Stomach (tissue), 9 donors: ENCODE measurements around the gene SOX8. TPM values are rescaled to one million over a fixed set of nuclear protein-coding genes. Genes with fewer than 3 reads are reported as not detected.

Experiments
- DNase-seq, 2 donors: peaks; one replicate each; pipeline versions ENCODE4 v3.0.0 to v3.0.0-alpha.2; 2013 to 2019
- H3K27ac ChIP-seq, 5 donors: fragments of 200-600 bp in 4 of 5; sonication (generic) in 4 of 5; one replicate each; pipeline ENCODE4 v1.5.1; 2013 to 2019; ENCODE audit warnings: mild to moderate bottlenecking in 1 of 5, moderate library complexity in 1 of 5
- H3K27me3 ChIP-seq, 3 donors: fragments of 200-600 bp; sonication (generic); one replicate each; pipeline ENCODE4 v1.5.1; 2017 to 2019; ENCODE audit warnings: mixed run types in 1 of 3
- H3K36me3 ChIP-seq, 4 donors: fragments of 200-600 bp; sonication (generic); 1 replicate in 3 of 4; 2 replicates in 1 of 4; pipeline ENCODE4 v1.5.1; 2016 to 2019
- H3K4me1 ChIP-seq, 4 donors: fragments of 200-600 bp; sonication (generic); one replicate each; pipeline ENCODE4 v1.5.1; 2016 to 2019
- H3K4me3 ChIP-seq, 4 donors: fragments of 200-600 bp; sonication (generic) in 3 of 4; one replicate each; pipeline ENCODE4 v1.5.1; 2016 to 2019; ENCODE audit warnings: mild to moderate bottlenecking in 1 of 4
- H3K9me3 ChIP-seq, 4 donors: fragments of 200-600 bp; sonication (generic); one replicate each; pipeline ENCODE4 v1.5.1; 2016 to 2019
- EP300 ChIP-seq: sonication (generic); formaldehyde crosslinking; IDR thresholded peaks from one replicate; pipeline ENCODE4 v1.6.1; 2017; ENCODE audit warnings: antibody characterized with exemption
- POLR2A ChIP-seq, 4 donors: fragments of 450-650 bp; IDR thresholded peaks; one replicate each; pipeline ENCODE4 v1.6.1; 2016; ENCODE audit warnings: antibody characterized with exemption in 4 of 4, control low read depth in 2 of 4, mild to moderate bottlenecking in 1 of 4, moderate library complexity in 1 of 4
- POLR2AphosphoS5 ChIP-seq, 3 donors: sonication (generic); formaldehyde crosslinking; IDR thresholded peaks; one replicate each; pipeline ENCODE4 v1.6.1; 2016; ENCODE audit warnings: antibody characterized with exemption in 3 of 3
- WGBS, 5 donors: extraction: QIAGEN DNeasy Blood & Tissue Kit in 3 of 5; methylation state at CpG; one replicate each; pipeline versions ENCODE4 v1.1.5 to v1.1.7; 2013 to 2018; 5-methylcytosine and 5-hydroxymethylcytosine counted together
- intact Hi-C: fragments of 100-400 bp; cut with DNase I; formaldehyde crosslinking; loops from one replicate; pipeline ENCODE4 v1.15.1; 2023; ENCODE audit warnings: low total_unique reads
- polyA plus RNA-seq, 3 donors: library from polyadenylated mRNA; stranded (reverse); fragments of 200-250 nt; gene quantifications; one replicate each; pipeline ENCODE4 v1.2.3, GENCODE V29; 2013
- total RNA-seq, 5 donors: library from RNA; depleted of rRNA; stranded (reverse); fragments of >200 nt; gene quantifications; one replicate each; pipeline versions ENCODE4 v1.1.0 to v1.2.3, GENCODE V29; 2014 to 2016
- TF ChIP-seq, protein P1 (sequence below), 7 experiments: fragments of 450-650 bp in 4 of 7; fragments of 200-600 bp in 3 of 7; sonication (generic) in 3 of 7; IDR thresholded peaks; one replicate each; pipeline ENCODE4 v1.5.1; 2016 to 2019; ENCODE audit warnings: antibody characterized with exemption in 7 of 7, control low read depth in 2 of 7, mild to moderate bottlenecking in 1 of 7
- donor health status: healthy with polysubstance abuse.
- donor health status: Bipolar disorder and iron deficiency.
- donor health status: healthy.

SOX8 gene
- total and polyA plus RNA-seq, 8 donors = 0.45 to 15.1 (median 1.1) TPM; not detected in 3

DNA sequence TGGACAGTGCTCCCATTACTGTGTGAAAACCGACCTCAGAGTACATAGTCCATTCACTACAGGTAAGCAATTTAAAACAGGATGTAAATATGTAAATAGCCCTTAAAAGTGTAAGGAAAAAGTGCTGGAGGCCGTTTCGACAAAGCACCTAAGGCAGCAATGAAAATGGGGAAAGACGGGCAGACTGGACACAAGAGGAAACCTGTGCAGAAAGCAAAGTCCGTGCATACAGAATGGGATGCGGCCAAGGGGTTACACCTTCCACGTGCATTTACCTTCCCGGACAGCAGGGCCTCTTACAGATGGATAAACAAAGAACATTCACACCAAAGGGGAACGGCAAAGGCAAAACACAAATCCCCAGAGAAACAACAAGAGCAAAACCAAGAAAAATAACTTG, 42.8 kb upstream of the SOX8 start:
- no peak for DNase-seq
- Histone ChIP-seq H3K27me3 (no peaks in the 10 kb centered on the region), H3K36me3 (peaks cover 0 to 69% (median 53%) of the 10 kb centered on the region in 4 donors), H3K27ac (no peak overlapping the region), H3K4me1 (no peaks in the 10 kb centered on the region), H3K4me3 (no peak overlapping the region), H3K9me3 (peaks cover 0 to 23% (median 15%) of the 10 kb centered on the region in 4 donors)
- TF ChIP-seq, protein P1, sequence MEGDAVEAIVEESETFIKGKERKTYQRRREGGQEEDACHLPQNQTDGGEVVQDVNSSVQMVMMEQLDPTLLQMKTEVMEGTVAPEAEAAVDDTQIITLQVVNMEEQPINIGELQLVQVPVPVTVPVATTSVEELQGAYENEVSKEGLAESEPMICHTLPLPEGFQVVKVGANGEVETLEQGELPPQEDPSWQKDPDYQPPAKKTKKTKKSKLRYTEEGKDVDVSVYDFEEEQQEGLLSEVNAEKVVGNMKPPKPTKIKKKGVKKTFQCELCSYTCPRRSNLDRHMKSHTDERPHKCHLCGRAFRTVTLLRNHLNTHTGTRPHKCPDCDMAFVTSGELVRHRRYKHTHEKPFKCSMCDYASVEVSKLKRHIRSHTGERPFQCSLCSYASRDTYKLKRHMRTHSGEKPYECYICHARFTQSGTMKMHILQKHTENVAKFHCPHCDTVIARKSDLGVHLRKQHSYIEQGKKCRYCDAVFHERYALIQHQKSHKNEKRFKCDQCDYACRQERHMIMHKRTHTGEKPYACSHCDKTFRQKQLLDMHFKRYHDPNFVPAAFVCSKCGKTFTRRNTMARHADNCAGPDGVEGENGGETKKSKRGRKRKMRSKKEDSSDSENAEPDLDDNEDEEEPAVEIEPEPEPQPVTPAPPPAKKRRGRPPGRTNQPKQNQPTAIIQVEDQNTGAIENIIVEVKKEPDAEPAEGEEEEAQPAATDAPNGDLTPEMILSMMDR (IDR thresholded peaks at IDR 0.05) = no peak
- TF ChIP-seq POLR2A (IDR thresholded peaks at IDR 0.05) (no peak), EP300 (no peak), POLR2AphosphoS5 (IDR thresholded peaks at IDR 0.05) (no peak)
- WGBS, 5 donors = 66 to 88% (median 86%) methylated on average over 9 of the region's 9 CpGs
- intact Hi-C loops = no loop called here

DNA sequence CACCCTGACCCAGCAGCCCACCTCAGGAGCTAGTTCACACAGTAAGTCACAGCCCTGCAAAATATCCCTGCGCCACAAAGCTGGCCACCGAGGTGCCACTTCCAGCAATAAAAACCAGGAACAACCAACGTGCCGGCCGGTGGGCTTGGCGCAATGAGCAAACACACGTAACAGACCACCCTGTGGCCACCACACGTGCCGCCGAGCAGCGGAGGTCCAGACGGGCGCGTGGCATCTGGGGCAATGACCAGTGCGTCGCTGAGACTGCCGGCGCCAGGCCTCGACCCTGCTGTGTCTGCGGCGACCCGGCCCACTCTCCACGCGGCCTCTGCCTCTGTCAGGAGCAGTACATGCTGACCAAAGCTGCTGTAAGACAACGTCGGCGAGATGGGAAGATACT, 42.3 kb upstream of the SOX8 start:
- WGBS, 5 donors = 93 to 97% (median 95%) methylated on average over 25 to 27 of the region's 27 CpGs
- peaks cover 0 to 23% (median 15%) of the 10 kb centered on the region in 4 donors for H3K9me3 ChIP-seq

DNA sequence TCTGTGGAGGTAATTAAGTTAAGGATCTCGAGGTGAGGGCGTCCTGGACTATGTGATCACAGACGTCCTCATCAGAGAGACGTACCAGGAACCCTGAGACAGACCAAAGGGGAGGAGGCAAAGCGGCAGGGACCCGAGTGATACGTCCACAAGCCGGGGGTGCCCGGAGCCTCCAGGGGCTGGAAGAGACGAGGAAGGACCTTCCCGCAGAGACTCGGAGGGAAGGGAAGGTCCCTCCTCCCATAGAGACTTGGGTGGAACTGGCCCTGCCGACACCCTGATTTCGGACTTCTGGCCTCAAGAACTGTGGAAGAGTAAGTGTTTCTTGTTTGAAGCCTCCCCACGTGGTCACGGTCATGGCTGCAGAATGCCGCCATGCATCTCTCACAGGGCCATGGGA, 41.6 kb upstream of the SOX8 start:
- H3K27ac ChIP-seq = no peak overlapping the region
- DNase-seq = no peak
- H3K36me3 ChIP-seq = peaks cover 0 to 70% (median 51%) of the 10 kb centered on the region in 4 donors
- H3K27me3 ChIP-seq = no peaks in the 10 kb centered on the region
- H3K4me3 ChIP-seq = no peak overlapping the region
- H3K9me3 ChIP-seq = peaks cover 0 to 23% (median 15%) of the 10 kb centered on the region in 4 donors
- H3K4me1 ChIP-seq = no peaks in the 10 kb centered on the region
- 91 to 97% (median 95%) methylated on average over 14 to 17 of the region's 17 CpGs for WGBS, 5 donors
- TF ChIP-seq EP300 = no peak
- TF ChIP-seq POLR2AphosphoS5 (IDR thresholded peaks at IDR 0.05) = no peak
- no peak for TF ChIP-seq POLR2A (IDR thresholded peaks at IDR 0.05)
- TF ChIP-seq, protein P1 (IDR thresholded peaks at IDR 0.05) = no peak
- intact Hi-C loops = no loop called here

More for the DNA sequence above, 42.3 kb upstream of the SOX8 start:
- Histone ChIP-seq H3K4me3 (no peak overlapping the region), H3K27me3 (no peaks in the 10 kb centered on the region), H3K4me1 (no peaks in the 10 kb centered on the region), H3K36me3 (peaks cover 0 to 69% (median 50%) of the 10 kb centered on the region in 4 donors), H3K27ac (no peak overlapping the region)
- intact Hi-C loops = no loop called here
- TF ChIP-seq EP300 = no peak
- DNase-seq = no peak

DNA sequence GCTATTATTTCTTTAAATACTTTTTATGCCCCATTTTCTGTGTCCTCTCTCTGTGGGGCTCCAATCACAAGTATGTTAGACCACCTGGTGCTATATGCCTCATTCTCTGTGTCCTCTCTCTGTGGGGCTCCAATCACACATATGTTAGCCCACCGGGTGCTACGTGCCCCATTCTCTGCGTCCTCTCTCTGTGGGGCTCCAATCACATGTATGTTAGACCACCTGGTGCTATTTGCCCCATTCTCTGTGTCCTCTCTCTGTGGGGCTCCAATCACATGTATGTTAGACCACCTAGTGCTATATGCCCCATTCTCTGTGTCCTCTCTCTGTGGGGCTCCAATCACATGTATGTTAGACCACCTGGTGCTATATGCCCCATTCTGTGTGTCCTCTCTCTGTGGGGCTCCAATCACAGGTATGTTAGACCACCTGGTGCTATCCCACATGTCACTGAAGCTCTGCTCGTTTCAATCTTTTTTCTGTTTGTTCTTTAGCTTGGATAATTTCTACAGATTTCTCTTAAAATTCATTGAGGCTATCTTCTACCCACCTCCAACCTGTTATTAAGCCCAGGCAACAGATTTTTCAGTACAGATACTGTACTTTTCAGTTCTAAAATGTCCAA, 39.0 kb upstream of the SOX8 start:
- no peaks in the 10 kb centered on the region for H3K27me3 ChIP-seq
- H3K9me3 ChIP-seq = peaks cover 0 to 23% (median 15%) of the 10 kb centered on the region in 4 donors
- no peak overlapping the region for H3K27ac ChIP-seq
- no peaks in the 10 kb centered on the region for H3K4me1 ChIP-seq
- 87 to 98% (median 93%) methylated on average over 4 of the region's 4 CpGs for WGBS, 5 donors
- no peak for TF ChIP-seq POLR2A (IDR thresholded peaks at IDR 0.05)
- no peak overlapping the region for H3K4me3 ChIP-seq
- no peak for DNase-seq
- peaks cover 0 to 89% (median 65%) of the 10 kb centered on the region in 4 donors for H3K36me3 ChIP-seq
- intact Hi-C loops = no loop called here

DNA sequence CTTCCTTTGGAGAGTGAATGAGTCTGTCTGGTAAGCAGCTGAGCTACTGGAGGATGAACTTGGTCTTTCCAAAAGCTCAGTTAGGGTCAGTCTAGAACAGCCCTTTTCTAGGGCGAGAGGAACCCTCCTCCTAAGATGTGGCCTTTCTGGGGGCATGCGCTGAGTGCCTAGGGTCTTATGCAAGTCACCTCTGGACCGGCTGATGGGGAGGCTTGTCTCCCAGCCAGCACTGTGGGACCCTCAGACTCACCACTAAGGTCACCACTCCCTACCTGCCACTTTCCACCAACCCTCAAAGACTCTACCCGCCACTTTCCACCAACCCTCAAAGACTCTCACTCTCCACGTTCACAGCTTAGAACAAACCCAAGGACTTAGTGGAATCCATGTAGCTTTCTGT, 37.6 kb upstream of the SOX8 start:
- H3K27ac ChIP-seq = no peak overlapping the region
- peaks cover 0 to 23% (median 15%) of the 10 kb centered on the region in 4 donors for H3K9me3 ChIP-seq
- TF ChIP-seq EP300 = no peak
- TF ChIP-seq, protein P1 (IDR thresholded peaks at IDR 0.05) = no peak
- no peak for TF ChIP-seq POLR2AphosphoS5 (IDR thresholded peaks at IDR 0.05)
- TF ChIP-seq POLR2A (IDR thresholded peaks at IDR 0.05) = no peak
- intact Hi-C loops = no loop called here
- peaks cover 0 to 75% (median 59%) of the 10 kb centered on the region in 4 donors for H3K36me3 ChIP-seq
- DNase-seq = no peak
- no peaks in the 10 kb centered on the region for H3K27me3 ChIP-seq
- WGBS, 5 donors = 93 to 98% (median 98%) methylated on average over 5 of the region's 5 CpGs
- no peak overlapping the region for H3K4me3 ChIP-seq
- H3K4me1 ChIP-seq = no peaks in the 10 kb centered on the region
